K562 treated with DMSO at 1 percent for 48 hours (cell line): Measurements from ENCODE around the gene EPSTI1. TPM values are rescaled to one million over a fixed set of nuclear protein-coding genes. Genes with fewer than 3 reads are reported as not detected.

Experiments
- total RNA-seq: library from RNA; unstranded; fragments of 300-600 nt; gene quantifications from 2 replicates; pipeline ENCODE4 v1.2.3, GENCODE V29; 2022; ENCODE audit warnings: low replicate concordance; ENCODE audit errors: extremely low read depth

EPSTI1 gene, protein sequence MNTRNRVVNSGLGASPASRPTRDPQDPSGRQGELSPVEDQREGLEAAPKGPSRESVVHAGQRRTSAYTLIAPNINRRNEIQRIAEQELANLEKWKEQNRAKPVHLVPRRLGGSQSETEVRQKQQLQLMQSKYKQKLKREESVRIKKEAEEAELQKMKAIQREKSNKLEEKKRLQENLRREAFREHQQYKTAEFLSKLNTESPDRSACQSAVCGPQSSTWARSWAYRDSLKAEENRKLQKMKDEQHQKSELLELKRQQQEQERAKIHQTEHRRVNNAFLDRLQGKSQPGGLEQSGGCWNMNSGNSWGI
- total RNA-seq, result not detected in 2 replicates

DNA sequence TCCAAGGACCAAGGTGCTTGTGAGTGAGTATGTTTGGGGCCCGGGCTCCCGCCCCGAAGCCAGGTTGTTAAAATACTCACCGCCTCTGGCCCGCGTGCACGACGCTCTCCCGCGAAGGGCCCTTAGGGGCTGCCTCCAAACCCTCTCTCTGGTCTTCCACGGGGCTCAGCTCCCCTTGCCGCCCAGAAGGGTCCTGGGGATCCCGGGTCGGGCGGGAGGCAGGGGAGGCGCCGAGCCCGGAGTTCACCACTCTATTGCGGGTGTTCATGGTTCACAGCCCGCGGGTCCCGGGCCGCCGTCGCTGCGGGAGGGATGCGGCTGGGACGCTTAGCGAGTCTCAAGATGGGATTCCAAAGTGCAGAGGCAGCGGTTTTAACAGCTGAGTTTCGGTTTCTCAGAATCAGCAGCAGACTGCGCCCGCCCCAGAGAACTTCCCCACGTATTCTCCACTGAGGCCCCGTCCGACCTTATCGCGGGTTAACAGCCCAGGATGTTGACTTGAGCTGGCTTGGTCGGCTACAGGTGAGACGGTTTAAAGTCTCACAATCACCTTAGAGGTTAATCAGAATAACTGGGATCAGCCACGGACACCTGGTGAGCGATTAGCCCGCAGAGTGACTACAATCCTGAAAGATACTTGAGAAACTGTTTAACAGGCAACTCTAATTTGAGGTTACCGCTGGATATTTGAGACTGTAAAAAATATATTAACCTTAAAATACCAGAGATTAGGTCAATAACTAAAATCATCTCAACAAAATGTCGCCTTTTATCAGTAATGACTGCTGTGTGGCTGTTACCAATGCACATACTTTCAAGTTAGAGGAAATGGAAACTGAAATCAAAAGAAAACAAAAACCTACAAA is at the start of gene EPSTI1:
Gene EPSTI1 (minus strand): TSS at position 344 of the 866 bp plus-strand sequence. CDS start 76 bp downstream, at position 268.

DNA sequence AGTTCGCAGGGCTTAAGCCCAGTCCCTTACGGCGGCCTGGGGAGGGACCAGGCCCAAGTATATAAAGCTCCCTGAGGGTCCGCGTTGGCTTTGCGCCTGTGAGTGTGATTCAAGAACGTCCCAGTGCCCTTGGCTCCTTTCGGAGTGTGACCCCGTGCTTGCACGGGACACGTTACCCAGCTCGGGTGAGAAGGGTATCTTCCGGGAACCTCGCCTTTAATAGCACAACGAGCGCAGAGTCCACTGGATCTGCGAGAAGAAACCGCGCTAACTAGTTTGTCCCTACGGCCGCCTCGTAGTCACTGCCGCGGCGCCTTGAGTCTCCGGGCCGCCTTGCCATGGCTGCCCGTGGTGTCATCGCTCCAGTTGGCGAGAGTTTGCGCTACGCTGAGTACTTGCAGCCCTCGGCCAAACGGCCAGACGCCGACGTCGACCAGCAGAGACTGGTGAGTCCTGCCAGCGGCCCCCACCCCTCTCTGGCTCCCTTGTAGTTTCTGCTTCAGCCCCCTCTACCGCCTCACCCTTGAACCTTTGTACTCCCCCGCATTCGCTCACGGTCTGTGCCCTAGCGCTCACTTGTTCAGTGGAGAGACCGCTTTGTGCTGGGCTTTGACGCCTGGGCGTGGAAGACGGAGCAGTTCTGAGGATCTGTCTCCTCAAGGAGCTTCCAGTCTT is 31.4 kb upstream of the EPSTI1 start, which contains the start of gene DNAJC15:
Gene DNAJC15 (plus strand): TSS at position 298 of the 675 bp plus-strand sequence. CDS start 41 bp downstream, at position 339.

Other genes starting within 250 kb of the EPSTI1 start
- not detected in 2 replicates for gene FAM216B, start 210.7 kb downstream of the EPSTI1 start, total RNA-seq
- gene DNAJC15, start 31.3 kb upstream of the EPSTI1 start, total RNA-seq, result not detected in 2 replicates